GM12864 (cell line): ENCODE data around the gene TSPAN12.

Source experiments
- DNase-seq: peaks from one replicate; pipeline ENCODE4 v3.0.0-alpha.2; 2011; ENCODE audit warnings: low read depth
- H3K4me3 ChIP-seq: 2 replicates; pipeline ENCODE4 v1.5.1; 2011; ENCODE audit warnings: mild to moderate bottlenecking, low read depth, low read length, control low read depth
- CTCF ChIP-seq: IDR thresholded peaks from 2 replicates; pipeline ENCODE4 v1.5.1; 2011; ENCODE audit warnings: low read depth, mild to moderate bottlenecking, moderate library complexity, low read length, control low read depth, inconsistent platforms; ENCODE audit errors: missing control alignments

Gene TSPAN12

GRCh38 chr7:120738816-120739215 lies 119.1 kb downstream of the TSPAN12 start:
- H3K4me3 ChIP-seq = no peak overlapping the region
- no peak for DNase-seq
- TF ChIP-seq CTCF = no peak
